GM23338 (cell line): ENCODE measurements around the gene FBXO34. TPM values are rescaled to one million over a fixed set of nuclear protein-coding genes. Genes with fewer than 3 reads are reported as not detected.

Source experiments
- ATAC-seq: fragments of 200-7000 bp; cut with Tn5 transposase; 3 replicates; pipeline ENCODE4 v1.9.1; 2020
- DNase-seq: peaks from one replicate; pipeline ENCODE4 v3.0.0-alpha.2; 2015; ENCODE audit warnings: low spot score
- H2AFZ ChIP-seq: fragments of 200-600 bp; sonication (generic); 2 replicates; pipeline ENCODE4 v1.8.0; 2016; ENCODE audit warnings: antibody characterized with exemption, mild to moderate bottlenecking, moderate library complexity
- H3F3A ChIP-seq: fragments of 200-600 bp; sonication (generic); replicated peaks from 2 replicates; pipeline ENCODE4 v1.8.0; 2017; ENCODE audit warnings: antibody characterized with exemption, mixed run types, low read depth
- H3K27ac ChIP-seq: fragments of 200-600 bp; sonication (generic); 2 replicates; pipeline ENCODE4 v1.6.1; 2016; ENCODE audit warnings: low read depth
- H3K27me3 ChIP-seq: fragments of 200-600 bp; sonication (generic); 2 replicates; pipeline ENCODE4 v1.8.0; 2016; ENCODE audit warnings: mild to moderate bottlenecking, mixed run types, moderate library complexity; ENCODE audit not compliant: insufficient read depth
- H3K36me3 ChIP-seq: fragments of 200-600 bp; sonication (generic); 2 replicates; pipeline ENCODE4 v1.8.0; 2016; ENCODE audit warnings: mild to moderate bottlenecking; ENCODE audit not compliant: insufficient read depth
- H3K4me1 ChIP-seq: fragments of 200-600 bp; sonication (generic); 2 replicates; pipeline ENCODE4 v1.8.0; 2016; ENCODE audit warnings: mild to moderate bottlenecking, moderate library complexity; ENCODE audit not compliant: insufficient read depth
- H3K4me2 ChIP-seq: fragments of 200-600 bp; sonication (generic); 2 replicates; pipeline ENCODE4 v1.7.1; 2017; ENCODE audit warnings: mixed run types
- H3K4me3 ChIP-seq: fragments of 200-600 bp; sonication (generic); 2 replicates; pipeline ENCODE4 v1.6.1; 2016; ENCODE audit warnings: mixed run types
- H3K79me2 ChIP-seq: fragments of 200-600 bp; sonication (generic); replicated peaks from 2 replicates; pipeline ENCODE4 v1.8.0; 2017; ENCODE audit warnings: mild to moderate bottlenecking; ENCODE audit not compliant: insufficient read depth
- H3K9me2 ChIP-seq: fragments of 200-600 bp; sonication (generic); 2 replicates; pipeline ENCODE4 v1.8.0; 2017; ENCODE audit not compliant: insufficient read depth
- H4K20me1 ChIP-seq: fragments of 200-600 bp; sonication (generic); replicated peaks from 2 replicates; pipeline ENCODE4 v1.8.0; 2017; ENCODE audit warnings: mild to moderate bottlenecking; ENCODE audit not compliant: insufficient read depth
- H3K27ac Mint-ChIP-seq: 2 replicates; pipeline ENCODE4 v1.8.0; 2020; ENCODE audit warnings: inconsistent platforms, mild to moderate bottlenecking, moderate library complexity, mixed read lengths
- H3K27me3 Mint-ChIP-seq: 3 replicates; pipeline ENCODE4 v1.8.0; 2022; ENCODE audit warnings: low read depth, mild to moderate bottlenecking, moderate library complexity, mixed read lengths, inconsistent platforms; ENCODE audit not compliant: insufficient read depth, poor library complexity
- H3K36me3 Mint-ChIP-seq: 3 replicates; pipeline ENCODE4 v1.8.0; 2021; ENCODE audit warnings: low read depth, mild to moderate bottlenecking, inconsistent platforms, moderate library complexity, mixed read lengths
- H3K4me1 Mint-ChIP-seq: 3 replicates; pipeline ENCODE4 v1.8.0; 2020; ENCODE audit warnings: mild to moderate bottlenecking, inconsistent platforms, mixed read lengths
- H3K4me3 Mint-ChIP-seq: 3 replicates; pipeline ENCODE4 v1.8.0; 2021; ENCODE audit warnings: moderate library complexity, mild to moderate bottlenecking, inconsistent platforms, mixed read lengths
- H3K9me3 Mint-ChIP-seq: 3 replicates; pipeline ENCODE4 v1.8.0; 2020; ENCODE audit warnings: moderate library complexity, mild to moderate bottlenecking, inconsistent platforms, mixed read lengths
- CREB1 ChIP-seq: fragments of 250-450 bp; sonication (Bioruptor Pico); IDR thresholded peaks from 2 replicates; pipeline ENCODE4 v1.5.0; 2020; ENCODE audit warnings: low read depth, mild to moderate bottlenecking, moderate library complexity
- EZH2 ChIP-seq: fragments of 200-600 bp; sonication (generic); IDR thresholded peaks from one replicate; pipeline ENCODE4 v1.8.0; 2017; ENCODE audit warnings: antibody characterized with exemption, mild to moderate bottlenecking, low read depth; ENCODE audit not compliant: unreplicated experiment
- EZH2phosphoT487 ChIP-seq: fragments of 200-600 bp; sonication (generic); IDR thresholded peaks from one replicate; pipeline ENCODE4 v1.8.1; 2018; ENCODE audit warnings: antibody characterized with exemption; ENCODE audit not compliant: unreplicated experiment
- JUNB ChIP-seq: IDR thresholded peaks from one replicate; pipeline ENCODE4 v1.6.1; 2016; ENCODE audit warnings: antibody characterized with exemption; ENCODE audit not compliant: unreplicated experiment
- NANOG ChIP-seq: IDR thresholded peaks from 2 replicates; pipeline ENCODE4 v1.6.1; 2016; ENCODE audit warnings: antibody characterized with exemption, borderline replicate concordance
- POLR2AphosphoS5 ChIP-seq: IDR thresholded peaks from 2 replicates; pipeline ENCODE4 v1.6.1; 2016; ENCODE audit warnings: antibody characterized with exemption, low read depth
- STAT1 ChIP-seq: IDR thresholded peaks from one replicate; pipeline ENCODE4 v1.6.1; 2016; ENCODE audit warnings: antibody characterized with exemption; ENCODE audit not compliant: unreplicated experiment
- ZNF331 ChIP-seq: fragments of 250-450 bp; sonication (Bioruptor Pico); IDR thresholded peaks from 2 replicates; pipeline ENCODE4 v1.5.0; 2020; ENCODE audit warnings: low read depth, mild to moderate bottlenecking, moderate library complexity
- polyA plus RNA-seq: library from polyadenylated mRNA; unstranded; fragments of >200 nt; fragmentation: Nextera tagmentation; extraction: Ambion mirVana; gene quantifications from 2 replicates; pipeline ENCODE4 v1.2.1, GENCODE V29; 2016
- total RNA-seq: library from RNA; depleted of rRNA; stranded (reverse); fragments of >200 nt; shearing (Covaris generic); gene quantifications from 2 replicates; pipeline ENCODE4 v1.2.3, GENCODE V29; 2014
- TF ChIP-seq, protein P1 (sequence below): fragments of 250-450 bp; sonication (Bioruptor Pico); IDR thresholded peaks from 2 replicates; pipeline ENCODE4 v1.5.0; 2020; ENCODE audit warnings: mild to moderate bottlenecking, moderate library complexity
- TF ChIP-seq, protein P2 (sequence below): IDR thresholded peaks from 2 replicates; pipeline ENCODE4 v1.6.1; 2016; ENCODE audit warnings: antibody characterized with exemption
- TF ChIP-seq, protein P3 (sequence below): IDR thresholded peaks from one replicate; pipeline ENCODE4 v1.6.1; 2018; ENCODE audit warnings: antibody characterized with exemption; ENCODE audit not compliant: unreplicated experiment
- TF ChIP-seq, protein P4 (sequence below), 2 experiments: fragments of 200-600 bp in 1 of 2; sonication (generic) in 1 of 2; conservative IDR thresholded peaks; 2 replicates each; pipeline versions ENCODE4 v1.5.1 to v1.6.1; 2016 to 2017; ENCODE audit warnings: antibody characterized with exemption in 2 of 2, low read depth in 2 of 2, mild to moderate bottlenecking in 2 of 2, moderate library complexity in 1 of 2

FBXO34 gene
- total and polyA plus RNA-seq, 2 experiments from 2014 or later, result 9.4 to 13.4 TPM

DNA sequence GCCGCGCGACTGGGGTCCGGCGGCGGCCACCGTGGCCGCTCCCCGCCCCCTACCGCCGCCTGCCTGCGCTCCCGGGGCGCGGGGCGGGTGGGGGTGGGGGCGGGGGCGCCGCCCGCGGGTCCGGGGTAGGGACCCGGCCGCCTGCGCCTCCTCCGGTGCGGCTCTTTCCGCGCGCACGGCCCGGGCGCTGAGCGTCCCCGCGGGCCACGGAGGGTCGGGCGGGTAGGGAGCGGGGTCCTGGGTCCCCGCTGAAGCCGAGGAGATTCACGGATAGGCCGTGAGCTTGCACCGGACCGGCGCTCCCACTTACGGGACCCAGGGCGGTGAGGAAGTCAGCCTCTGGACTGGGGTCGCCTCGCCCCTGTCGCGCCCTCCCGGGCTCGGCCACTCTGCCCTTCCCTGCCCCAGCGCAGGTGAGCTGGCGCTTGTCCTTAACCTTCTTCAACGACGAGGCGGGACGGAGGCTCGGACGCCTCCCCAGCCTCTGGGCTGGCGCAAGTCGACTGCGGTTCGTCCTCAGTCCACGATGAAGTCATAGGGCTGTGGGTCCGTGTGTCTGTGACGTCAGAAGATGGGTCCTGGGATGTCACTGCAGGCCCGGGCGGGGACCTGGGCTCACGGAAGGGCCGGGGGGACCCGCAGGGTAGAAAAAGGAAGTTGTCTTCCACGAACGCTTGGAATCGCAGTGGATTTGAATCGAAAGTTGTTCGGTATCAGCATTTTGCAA, 514 bp downstream of the FBXO34 start (continued):
- TF ChIP-seq, protein P1, sequence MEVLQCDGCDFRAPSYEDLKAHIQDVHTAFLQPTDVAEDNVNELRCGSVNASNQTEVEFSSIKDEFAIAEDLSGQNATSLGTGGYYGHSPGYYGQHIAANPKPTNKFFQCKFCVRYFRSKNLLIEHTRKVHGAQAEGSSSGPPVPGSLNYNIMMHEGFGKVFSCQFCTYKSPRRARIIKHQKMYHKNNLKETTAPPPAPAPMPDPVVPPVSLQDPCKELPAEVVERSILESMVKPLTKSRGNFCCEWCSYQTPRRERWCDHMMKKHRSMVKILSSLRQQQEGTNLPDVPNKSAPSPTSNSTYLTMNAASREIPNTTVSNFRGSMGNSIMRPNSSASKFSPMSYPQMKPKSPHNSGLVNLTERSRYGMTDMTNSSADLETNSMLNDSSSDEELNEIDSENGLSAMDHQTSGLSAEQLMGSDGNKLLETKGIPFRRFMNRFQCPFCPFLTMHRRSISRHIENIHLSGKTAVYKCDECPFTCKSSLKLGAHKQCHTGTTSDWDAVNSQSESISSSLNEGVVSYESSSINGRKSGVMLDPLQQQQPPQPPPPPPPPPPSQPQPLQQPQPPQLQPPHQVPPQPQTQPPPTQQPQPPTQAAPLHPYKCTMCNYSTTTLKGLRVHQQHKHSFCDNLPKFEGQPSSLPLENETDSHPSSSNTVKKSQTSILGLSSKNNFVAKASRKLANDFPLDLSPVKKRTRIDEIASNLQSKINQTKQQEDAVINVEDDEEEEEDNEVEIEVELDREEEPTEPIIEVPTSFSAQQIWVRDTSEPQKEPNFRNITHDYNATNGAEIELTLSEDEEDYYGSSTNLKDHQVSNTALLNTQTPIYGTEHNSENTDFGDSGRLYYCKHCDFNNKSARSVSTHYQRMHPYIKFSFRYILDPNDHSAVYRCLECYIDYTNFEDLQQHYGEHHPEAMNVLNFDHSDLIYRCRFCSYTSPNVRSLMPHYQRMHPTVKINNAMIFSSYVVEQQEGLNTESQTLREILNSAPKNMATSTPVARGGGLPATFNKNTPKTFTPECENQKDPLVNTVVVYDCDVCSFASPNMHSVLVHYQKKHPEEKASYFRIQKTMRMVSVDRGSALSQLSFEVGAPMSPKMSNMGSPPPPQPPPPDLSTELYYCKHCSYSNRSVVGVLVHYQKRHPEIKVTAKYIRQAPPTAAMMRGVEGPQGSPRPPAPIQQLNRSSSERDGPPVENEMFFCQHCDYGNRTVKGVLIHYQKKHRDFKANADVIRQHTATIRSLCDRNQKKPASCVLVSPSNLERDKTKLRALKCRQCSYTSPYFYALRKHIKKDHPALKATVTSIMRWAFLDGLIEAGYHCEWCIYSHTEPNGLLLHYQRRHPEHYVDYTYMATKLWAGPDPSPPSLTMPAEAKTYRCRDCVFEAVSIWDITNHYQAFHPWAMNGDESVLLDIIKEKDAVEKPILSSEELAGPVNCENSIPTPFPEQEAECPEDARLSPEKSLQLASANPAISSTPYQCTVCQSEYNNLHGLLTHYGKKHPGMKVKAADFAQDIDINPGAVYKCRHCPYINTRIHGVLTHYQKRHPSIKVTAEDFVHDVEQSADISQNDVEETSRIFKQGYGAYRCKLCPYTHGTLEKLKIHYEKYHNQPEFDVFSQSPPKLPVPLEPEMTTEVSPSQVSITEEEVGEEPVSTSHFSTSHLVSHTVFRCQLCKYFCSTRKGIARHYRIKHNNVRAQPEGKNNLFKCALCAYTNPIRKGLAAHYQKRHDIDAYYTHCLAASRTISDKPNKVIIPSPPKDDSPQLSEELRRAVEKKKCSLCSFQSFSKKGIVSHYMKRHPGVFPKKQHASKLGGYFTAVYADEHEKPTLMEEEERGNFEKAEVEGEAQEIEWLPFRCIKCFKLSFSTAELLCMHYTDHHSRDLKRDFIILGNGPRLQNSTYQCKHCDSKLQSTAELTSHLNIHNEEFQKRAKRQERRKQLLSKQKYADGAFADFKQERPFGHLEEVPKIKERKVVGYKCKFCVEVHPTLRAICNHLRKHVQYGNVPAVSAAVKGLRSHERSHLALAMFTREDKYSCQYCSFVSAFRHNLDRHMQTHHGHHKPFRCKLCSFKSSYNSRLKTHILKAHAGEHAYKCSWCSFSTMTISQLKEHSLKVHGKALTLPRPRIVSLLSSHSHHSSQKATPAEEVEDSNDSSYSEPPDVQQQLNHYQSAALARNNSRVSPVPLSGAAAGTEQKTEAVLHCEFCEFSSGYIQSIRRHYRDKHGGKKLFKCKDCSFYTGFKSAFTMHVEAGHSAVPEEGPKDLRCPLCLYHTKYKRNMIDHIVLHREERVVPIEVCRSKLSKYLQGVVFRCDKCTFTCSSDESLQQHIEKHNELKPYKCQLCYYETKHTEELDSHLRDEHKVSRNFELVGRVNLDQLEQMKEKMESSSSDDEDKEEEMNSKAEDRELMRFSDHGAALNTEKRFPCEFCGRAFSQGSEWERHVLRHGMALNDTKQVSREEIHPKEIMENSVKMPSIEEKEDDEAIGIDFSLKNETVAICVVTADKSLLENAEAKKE (CRISPR knock-in tag), result no peak
- TF ChIP-seq EZH2phosphoT487 (no peak), STAT1 (no peak), JUNB (no peak), EZH2 (no peak), NANOG (no peak), ZNF331 (no peak)
- TF ChIP-seq, protein P2, sequence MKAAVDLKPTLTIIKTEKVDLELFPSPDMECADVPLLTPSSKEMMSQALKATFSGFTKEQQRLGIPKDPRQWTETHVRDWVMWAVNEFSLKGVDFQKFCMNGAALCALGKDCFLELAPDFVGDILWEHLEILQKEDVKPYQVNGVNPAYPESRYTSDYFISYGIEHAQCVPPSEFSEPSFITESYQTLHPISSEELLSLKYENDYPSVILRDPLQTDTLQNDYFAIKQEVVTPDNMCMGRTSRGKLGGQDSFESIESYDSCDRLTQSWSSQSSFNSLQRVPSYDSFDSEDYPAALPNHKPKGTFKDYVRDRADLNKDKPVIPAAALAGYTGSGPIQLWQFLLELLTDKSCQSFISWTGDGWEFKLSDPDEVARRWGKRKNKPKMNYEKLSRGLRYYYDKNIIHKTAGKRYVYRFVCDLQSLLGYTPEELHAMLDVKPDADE, result no peak

DNA sequence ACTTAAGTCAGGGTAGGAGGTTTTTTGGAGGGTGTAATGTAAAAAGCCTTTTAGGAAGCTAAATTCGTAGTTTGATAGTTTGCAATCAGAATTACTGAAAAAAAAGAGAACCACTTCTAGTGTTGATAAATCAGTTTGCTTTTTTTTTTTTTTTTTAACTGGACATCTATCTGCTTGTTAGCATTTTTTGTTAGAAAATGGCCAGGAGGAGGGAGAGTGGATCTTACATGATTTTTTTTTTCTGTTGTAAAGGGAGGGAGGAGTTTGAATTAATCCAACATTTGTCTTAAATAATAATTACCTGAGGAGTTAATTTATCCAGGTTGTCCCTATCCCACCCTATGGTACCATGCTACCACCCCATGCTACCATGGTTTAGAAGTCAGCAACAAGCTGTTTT, 1.2 kb downstream of the FBXO34 start:
- H3K27ac ChIP-seq, result no peak overlapping the region
- DNase-seq (no peak), ATAC-seq (no peak)
- H3K4me1 ChIP-seq, result peaks cover 7% of the 10 kb centered on the region
- no peaks in the 10 kb centered on the region for H3F3A ChIP-seq
- H3K27ac Mint-ChIP-seq, result no peak overlapping the region
- peaks cover 10% of the 10 kb centered on the region for H4K20me1 ChIP-seq
- no peaks in the 10 kb centered on the region for H3K36me3 Mint-ChIP-seq
- no peaks in the 10 kb centered on the region for H3K36me3 ChIP-seq
- H3K9me2 ChIP-seq, result no peaks in the 10 kb centered on the region; the same call in 1 of the 2 replicates
- H3K4me3 Mint-ChIP-seq, result peak overlapping the region; percentile 88
- no peaks in the 10 kb centered on the region for H3K27me3 ChIP-seq
- peaks cover 6% of the 10 kb centered on the region for H3K27me3 Mint-ChIP-seq
- no peaks in the 10 kb centered on the region for H3K9me3 Mint-ChIP-seq
- peak overlapping the region; percentile 73 for H3K4me2 ChIP-seq
- H3K4me1 Mint-ChIP-seq, result peaks cover 21% of the 10 kb centered on the region
- H2AFZ ChIP-seq, result peak overlapping the region; percentile 79; the same call in 1 of the 2 replicates
- H3K79me2 ChIP-seq, result peaks cover 53% of the 10 kb centered on the region
- peak overlapping the region; percentile 91 for H3K4me3 ChIP-seq
- no peak for TF ChIP-seq JUNB
- TF ChIP-seq NANOG, result no peak
- TF ChIP-seq STAT1, result no peak
- TF ChIP-seq, protein P3, sequence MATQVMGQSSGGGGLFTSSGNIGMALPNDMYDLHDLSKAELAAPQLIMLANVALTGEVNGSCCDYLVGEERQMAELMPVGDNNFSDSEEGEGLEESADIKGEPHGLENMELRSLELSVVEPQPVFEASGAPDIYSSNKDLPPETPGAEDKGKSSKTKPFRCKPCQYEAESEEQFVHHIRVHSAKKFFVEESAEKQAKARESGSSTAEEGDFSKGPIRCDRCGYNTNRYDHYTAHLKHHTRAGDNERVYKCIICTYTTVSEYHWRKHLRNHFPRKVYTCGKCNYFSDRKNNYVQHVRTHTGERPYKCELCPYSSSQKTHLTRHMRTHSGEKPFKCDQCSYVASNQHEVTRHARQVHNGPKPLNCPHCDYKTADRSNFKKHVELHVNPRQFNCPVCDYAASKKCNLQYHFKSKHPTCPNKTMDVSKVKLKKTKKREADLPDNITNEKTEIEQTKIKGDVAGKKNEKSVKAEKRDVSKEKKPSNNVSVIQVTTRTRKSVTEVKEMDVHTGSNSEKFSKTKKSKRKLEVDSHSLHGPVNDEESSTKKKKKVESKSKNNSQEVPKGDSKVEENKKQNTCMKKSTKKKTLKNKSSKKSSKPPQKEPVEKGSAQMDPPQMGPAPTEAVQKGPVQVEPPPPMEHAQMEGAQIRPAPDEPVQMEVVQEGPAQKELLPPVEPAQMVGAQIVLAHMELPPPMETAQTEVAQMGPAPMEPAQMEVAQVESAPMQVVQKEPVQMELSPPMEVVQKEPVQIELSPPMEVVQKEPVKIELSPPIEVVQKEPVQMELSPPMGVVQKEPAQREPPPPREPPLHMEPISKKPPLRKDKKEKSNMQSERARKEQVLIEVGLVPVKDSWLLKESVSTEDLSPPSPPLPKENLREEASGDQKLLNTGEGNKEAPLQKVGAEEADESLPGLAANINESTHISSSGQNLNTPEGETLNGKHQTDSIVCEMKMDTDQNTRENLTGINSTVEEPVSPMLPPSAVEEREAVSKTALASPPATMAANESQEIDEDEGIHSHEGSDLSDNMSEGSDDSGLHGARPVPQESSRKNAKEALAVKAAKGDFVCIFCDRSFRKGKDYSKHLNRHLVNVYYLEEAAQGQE, result no peak
- TF ChIP-seq EZH2phosphoT487, result no peak
- no peak for TF ChIP-seq ZNF331
- TF ChIP-seq POLR2AphosphoS5, result no peak
- TF ChIP-seq, protein P4, sequence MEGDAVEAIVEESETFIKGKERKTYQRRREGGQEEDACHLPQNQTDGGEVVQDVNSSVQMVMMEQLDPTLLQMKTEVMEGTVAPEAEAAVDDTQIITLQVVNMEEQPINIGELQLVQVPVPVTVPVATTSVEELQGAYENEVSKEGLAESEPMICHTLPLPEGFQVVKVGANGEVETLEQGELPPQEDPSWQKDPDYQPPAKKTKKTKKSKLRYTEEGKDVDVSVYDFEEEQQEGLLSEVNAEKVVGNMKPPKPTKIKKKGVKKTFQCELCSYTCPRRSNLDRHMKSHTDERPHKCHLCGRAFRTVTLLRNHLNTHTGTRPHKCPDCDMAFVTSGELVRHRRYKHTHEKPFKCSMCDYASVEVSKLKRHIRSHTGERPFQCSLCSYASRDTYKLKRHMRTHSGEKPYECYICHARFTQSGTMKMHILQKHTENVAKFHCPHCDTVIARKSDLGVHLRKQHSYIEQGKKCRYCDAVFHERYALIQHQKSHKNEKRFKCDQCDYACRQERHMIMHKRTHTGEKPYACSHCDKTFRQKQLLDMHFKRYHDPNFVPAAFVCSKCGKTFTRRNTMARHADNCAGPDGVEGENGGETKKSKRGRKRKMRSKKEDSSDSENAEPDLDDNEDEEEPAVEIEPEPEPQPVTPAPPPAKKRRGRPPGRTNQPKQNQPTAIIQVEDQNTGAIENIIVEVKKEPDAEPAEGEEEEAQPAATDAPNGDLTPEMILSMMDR (conservative IDR thresholded peaks at IDR 0.05; ENCODE audit: low read depth in 2 of 2), result no peak
- TF ChIP-seq CREB1 (CRISPR knock-in tag), result no peak
